Kidney tubule cell (primary cell): ENCODE results near the gene RELL1.

Experiments used
- DNase-seq: peaks from one replicate; pipeline ENCODE4 v3.0.0-alpha.2; 2018; ENCODE audit warnings: low spot score

Gene RELL1

GRCh38 chr4:37599092-37599790, 86.9 kb downstream of the RELL1 start:
- DNase-seq: no peak

GRCh38 chr4:37597034-37597433, 89.1 kb downstream of the RELL1 start:
- DNase-seq: no peak

GRCh38 chr4:37595875-37596680, 90.1 kb downstream of the RELL1 start:
- no peak for DNase-seq

GRCh38 chr4:37594099-37594498, 92.1 kb downstream of the RELL1 start:
- DNase-seq: no peak

GRCh38 chr4:37591349-37591748, 94.8 kb downstream of the RELL1 start:
- no peak for DNase-seq

- no peak for DNase-seq
These were observed 96.2 kb downstream of the RELL1 start for GRCh38 chr4:37590016-37590415.

- DNase-seq: peak; percentile 41
These were observed 98.0 kb downstream of the RELL1 start for GRCh38 chr4:37588150-37588549.

GRCh38 chr4:37586194-37586593, 100.0 kb downstream of the RELL1 start:
- no peak for DNase-seq

GRCh38 chr4:37584493-37585060, 101.6 kb downstream of the RELL1 start:
- no peak for DNase-seq

GRCh38 chr4:37584071-37584470, 102.1 kb downstream of the RELL1 start:
- peak; percentile 39 for DNase-seq

GRCh38 chr4:37573566-37573965, 112.6 kb downstream of the RELL1 start:
- no peak for DNase-seq

- no peak for DNase-seq
These were observed 117.7 kb downstream of the RELL1 start for GRCh38 chr4:37568489-37568888.

GRCh38 chr4:37567836-37568235, 118.3 kb downstream of the RELL1 start:
- DNase-seq: no peak

- peak; percentile 66 for DNase-seq
These were observed 123.6 kb downstream of the RELL1 start for GRCh38 chr4:37562592-37562991.

GRCh38 chr4:37561803-37562207, 124.4 kb downstream of the RELL1 start:
- DNase-seq: peak; percentile 96

GRCh38 chr4:37561196-37561802, 124.9 kb downstream of the RELL1 start:
- DNase-seq: peak; percentile 22
